Bronchial epithelial cell (primary cell): ENCODE results near the gene NRXN3. TPM values are rescaled to one million over a fixed set of nuclear protein-coding genes. Genes with fewer than 3 reads are reported as not detected.
A peak's percentile ranks its signal among the peaks of the same experiment; 100 is the strongest.

Experiments
- DNase-seq: peaks from one replicate; pipeline ENCODE4 v3.0.0-alpha.2; 2010; ENCODE audit warnings: low read depth
- FAIRE-seq: peaks from 2 replicates; lab custom pipeline; 2011; peaks lifted over from hg19 to GRCh38; lab: Jason Lieb, UNC
- H3K27me3 ChIP-seq: 2 replicates; pipeline ENCODE4 v1.5.1; 2011; ENCODE audit warnings: low read length; ENCODE audit not compliant: control insufficient read depth, insufficient read depth
- H3K36me3 ChIP-seq: 2 replicates; pipeline ENCODE4 v1.5.1; 2011; ENCODE audit warnings: low read length; ENCODE audit not compliant: control insufficient read depth, insufficient read depth
- H3K4me3 ChIP-seq: 2 replicates; pipeline ENCODE4 v1.5.1; 2011; ENCODE audit warnings: mild to moderate bottlenecking, low read depth, low read length, control low read depth
- total RNA-seq: library from RNA; depleted of rRNA; stranded (reverse); fragments of >200 nt; gene quantifications from 2 replicates; pipeline ENCODE4 v1.2.1, GENCODE V29; 2014
- TF ChIP-seq, protein P1 (sequence below): IDR thresholded peaks from 2 replicates; pipeline ENCODE4 v1.5.1; 2011; ENCODE audit warnings: mild to moderate bottlenecking, moderate library complexity, low read length, control low read depth, inconsistent platforms; ENCODE audit not compliant: insufficient read depth, severe bottlenecking

The NRXN3 gene
- total RNA-seq, 1 donor from 2014 or later, result under 0.01 TPM

DNA sequence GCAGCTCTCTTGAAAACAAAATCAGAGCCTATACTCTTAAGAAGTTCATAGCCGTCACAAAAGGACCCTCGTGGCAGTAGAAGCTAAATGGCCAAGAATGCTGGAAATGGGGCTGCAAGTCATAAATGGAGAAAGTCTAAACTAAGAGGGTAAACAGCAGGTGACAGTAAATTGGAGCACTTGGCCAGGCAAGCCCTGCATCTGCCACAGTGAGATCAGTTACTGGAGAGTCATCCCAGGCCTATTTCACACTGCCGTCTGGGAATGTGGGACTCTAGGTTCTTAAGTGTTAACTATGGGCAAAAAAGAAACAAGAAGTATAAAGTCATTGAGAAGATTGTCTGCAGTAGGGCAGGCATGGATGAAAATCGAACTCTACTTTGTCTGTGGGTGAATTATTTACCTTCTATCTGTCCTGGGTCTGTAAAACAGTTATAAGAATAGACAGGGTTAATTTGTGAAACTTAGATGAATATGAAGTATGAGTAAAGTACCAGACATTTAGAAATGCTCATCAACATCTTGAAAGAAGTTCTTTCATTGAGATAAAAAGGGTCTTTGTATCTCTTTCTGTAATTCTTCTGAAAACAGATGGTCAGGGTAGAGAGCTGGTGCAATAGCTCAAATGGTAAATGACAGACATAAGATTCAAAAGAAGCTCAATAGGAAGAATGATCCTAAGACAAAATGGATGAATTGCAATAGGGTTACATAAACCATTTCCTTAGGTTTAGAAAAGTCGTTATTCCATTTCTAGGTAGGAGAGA, 1248.7 kb downstream of the NRXN3 start:
- FAIRE-seq, result no peak
- TF ChIP-seq, protein P1, sequence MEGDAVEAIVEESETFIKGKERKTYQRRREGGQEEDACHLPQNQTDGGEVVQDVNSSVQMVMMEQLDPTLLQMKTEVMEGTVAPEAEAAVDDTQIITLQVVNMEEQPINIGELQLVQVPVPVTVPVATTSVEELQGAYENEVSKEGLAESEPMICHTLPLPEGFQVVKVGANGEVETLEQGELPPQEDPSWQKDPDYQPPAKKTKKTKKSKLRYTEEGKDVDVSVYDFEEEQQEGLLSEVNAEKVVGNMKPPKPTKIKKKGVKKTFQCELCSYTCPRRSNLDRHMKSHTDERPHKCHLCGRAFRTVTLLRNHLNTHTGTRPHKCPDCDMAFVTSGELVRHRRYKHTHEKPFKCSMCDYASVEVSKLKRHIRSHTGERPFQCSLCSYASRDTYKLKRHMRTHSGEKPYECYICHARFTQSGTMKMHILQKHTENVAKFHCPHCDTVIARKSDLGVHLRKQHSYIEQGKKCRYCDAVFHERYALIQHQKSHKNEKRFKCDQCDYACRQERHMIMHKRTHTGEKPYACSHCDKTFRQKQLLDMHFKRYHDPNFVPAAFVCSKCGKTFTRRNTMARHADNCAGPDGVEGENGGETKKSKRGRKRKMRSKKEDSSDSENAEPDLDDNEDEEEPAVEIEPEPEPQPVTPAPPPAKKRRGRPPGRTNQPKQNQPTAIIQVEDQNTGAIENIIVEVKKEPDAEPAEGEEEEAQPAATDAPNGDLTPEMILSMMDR, result no peak

DNA sequence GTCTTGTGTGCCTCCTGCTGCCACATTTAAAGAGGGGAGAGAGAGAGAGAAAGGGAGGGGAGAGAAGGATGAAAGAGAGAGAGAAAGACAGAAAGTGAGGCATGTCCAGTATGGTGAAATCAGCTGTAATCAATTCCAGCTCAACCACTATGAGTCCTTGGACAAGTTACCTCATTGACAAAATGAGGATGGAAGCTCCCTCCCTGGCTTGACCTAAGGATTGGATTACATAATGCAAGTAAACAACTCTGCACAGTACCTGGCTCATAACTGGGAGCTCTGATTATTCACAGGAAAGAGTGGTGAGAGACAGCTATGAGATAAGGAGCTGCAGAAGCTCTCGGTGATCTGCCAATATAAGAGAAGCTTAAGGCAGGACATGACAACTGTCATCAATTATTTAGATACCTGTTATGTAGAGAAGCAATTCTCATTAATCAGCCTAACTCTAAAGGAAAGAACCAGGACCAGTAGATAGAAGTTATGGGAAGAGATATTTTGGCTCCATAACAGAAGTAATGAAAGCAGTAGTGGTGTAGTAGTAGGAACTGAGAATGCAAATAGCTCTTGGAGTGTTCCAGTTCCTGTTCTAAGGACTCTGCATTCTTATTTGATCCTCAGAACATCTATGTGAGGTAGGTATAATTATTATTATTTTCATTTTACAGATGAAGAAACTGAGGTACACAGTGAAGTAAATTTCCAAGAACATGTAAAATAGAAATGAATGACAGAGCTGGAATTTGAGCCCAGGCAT, 1249.6 kb downstream of the NRXN3 start:
- no peak overlapping the region for H3K4me3 ChIP-seq
- no peaks in the 10 kb centered on the region for H3K36me3 ChIP-seq
- DNase-seq (peak; percentile 61), FAIRE-seq (no peak)
- H3K27me3 ChIP-seq, result no peaks in the 10 kb centered on the region
- TF ChIP-seq, protein P1, result no peak

More for the DNA sequence above, 1248.7 kb downstream of the NRXN3 start:
- Histone ChIP-seq H3K4me3 (no peak overlapping the region), H3K27me3 (no peaks in the 10 kb centered on the region), H3K36me3 (no peaks in the 10 kb centered on the region)
- DNase-seq, result no peak

DNA sequence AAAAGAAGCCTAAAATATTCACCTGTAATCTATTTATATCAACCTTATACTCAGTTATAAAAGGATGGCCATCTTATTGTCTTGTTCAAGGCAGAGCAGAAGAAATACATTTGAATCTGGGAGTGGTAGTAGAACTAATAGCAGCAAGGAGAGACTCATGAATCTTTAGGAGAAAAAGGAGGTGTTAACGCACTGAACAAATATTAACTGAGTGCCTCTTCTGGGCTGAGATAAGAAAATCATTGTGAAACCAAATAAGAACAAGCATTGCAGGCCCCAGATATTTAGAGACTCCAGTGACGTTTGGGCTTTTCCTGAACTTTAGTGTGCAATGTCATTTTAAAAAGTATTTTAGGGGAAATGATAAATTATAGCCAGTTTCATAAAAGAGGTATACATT, 1250.6 kb downstream of the NRXN3 start:
- no peak overlapping the region for H3K4me3 ChIP-seq
- no peak for FAIRE-seq
- no peaks in the 10 kb centered on the region for H3K27me3 ChIP-seq

DNA sequence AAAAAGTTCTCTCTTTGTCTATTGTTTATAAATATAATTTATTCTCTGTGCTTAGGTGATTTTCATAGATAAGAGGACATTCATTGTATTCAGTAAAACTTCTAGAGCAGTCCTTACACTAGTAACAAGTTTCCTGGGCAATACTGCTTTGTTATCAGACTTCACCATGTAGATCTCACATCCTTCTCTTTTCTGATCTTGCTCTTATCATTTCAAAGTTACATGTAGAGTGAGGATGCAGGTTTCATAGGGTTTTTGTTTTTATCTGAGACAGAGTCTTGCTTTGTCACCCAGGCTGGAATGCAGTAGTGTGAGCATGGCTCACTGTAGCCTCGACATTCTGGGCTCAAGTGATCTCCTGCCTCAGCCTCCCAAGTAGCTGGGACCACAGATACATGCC, 1251.6 kb downstream of the NRXN3 start:
- Histone ChIP-seq H3K27me3 (no peaks in the 10 kb centered on the region), H3K36me3 (no peaks in the 10 kb centered on the region), H3K4me3 (no peak overlapping the region)
- DNase-seq (no peak), FAIRE-seq (no peak)
- TF ChIP-seq, protein P1, result no peak

More for the DNA sequence above, 1250.6 kb downstream of the NRXN3 start:
- DNase-seq, result no peak
- H3K36me3 ChIP-seq, result no peaks in the 10 kb centered on the region
- TF ChIP-seq, protein P1, result no peak

DNA sequence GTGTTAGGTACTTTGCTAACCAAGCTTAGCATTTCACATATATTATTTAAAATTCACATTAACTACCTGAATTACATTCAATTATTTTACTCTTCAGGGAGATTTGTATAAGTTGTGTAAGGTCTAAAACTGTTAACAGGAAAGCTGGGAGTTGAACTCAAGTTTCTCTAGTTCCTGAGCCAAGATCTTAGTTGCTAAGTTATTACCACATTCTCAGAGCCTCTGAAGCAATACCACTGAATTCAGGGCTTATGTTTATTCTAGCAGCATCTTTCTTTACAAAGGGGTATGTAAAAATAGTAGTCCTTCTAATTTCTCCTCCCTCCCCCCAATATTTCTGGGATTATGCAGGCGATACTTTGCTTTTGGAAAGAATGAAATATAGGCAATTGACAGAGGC, 1254.3 kb downstream of the NRXN3 start:
- no peak for DNase-seq
- Histone ChIP-seq H3K27me3 (no peaks in the 10 kb centered on the region), H3K36me3 (no peaks in the 10 kb centered on the region), H3K4me3 (no peak overlapping the region)
- TF ChIP-seq, protein P1, result no peak
- no peak for FAIRE-seq
